Testis (tissue), 3 donors: ENCODE results near the gene FAIM2. TPM values are rescaled to one million over a fixed set of nuclear protein-coding genes. Genes with fewer than 3 reads are reported as not detected.

Experiments
- DNase-seq: peaks from one replicate; pipeline ENCODE4 v3.0.0-alpha.2; 2019
- H3K27ac ChIP-seq, 2 donors: fragments of 200-600 bp; sonication (generic); one replicate each; pipeline ENCODE4 v1.5.1; 2019
- H3K27me3 ChIP-seq: fragments of 200-600 bp; sonication (generic); one replicate; pipeline ENCODE4 v1.5.1; 2019
- H3K36me3 ChIP-seq: fragments of 200-600 bp; sonication (generic); one replicate; pipeline ENCODE4 v1.5.1; 2017; ENCODE audit warnings: low read depth; ENCODE audit errors: missing control alignments
- H3K4me1 ChIP-seq: fragments of 200-600 bp; sonication (generic); one replicate; pipeline ENCODE4 v1.5.1; 2019
- H3K4me3 ChIP-seq, 2 donors: fragments of 200-600 bp; sonication (generic); one replicate each; pipeline ENCODE4 v1.5.1; 2017 to 2019
- H3K9me3 ChIP-seq: fragments of 200-600 bp; sonication (generic); one replicate; pipeline ENCODE4 v1.5.1; 2017
- POLR2A ChIP-seq: fragments of 450-650 bp; IDR thresholded peaks from one replicate; pipeline ENCODE4 v1.6.1; 2017; ENCODE audit warnings: antibody characterized with exemption, mild to moderate bottlenecking, moderate library complexity
- WGBS, 2 donors: methylation state at CpG; one replicate each; pipeline ENCODE4 v1.1.5; 2018; 5-methylcytosine and 5-hydroxymethylcytosine counted together
- intact Hi-C: fragments of 100-400 bp; cut with DNase I; formaldehyde crosslinking; loops from one replicate; pipeline ENCODE4 v1.15.1; 2023; ENCODE audit warnings: low total_unique reads
- polyA plus RNA-seq: library from polyadenylated mRNA; stranded (reverse); fragments of 350-450 nt; fragmentation: Illumina TruSeq; extraction: RNeasy Lipid Tissue Mini Kit (QIAGEN cat#74804); gene quantifications from one replicate; pipeline ENCODE4 v1.2.3, GENCODE V29; 2014; ENCODE audit warnings: low read depth, low replicate concordance; ENCODE audit not compliant: insufficient read depth
- total RNA-seq, 2 donors: library from RNA; depleted of rRNA; stranded (reverse); fragments of >200 nt; gene quantifications; one replicate each; pipeline ENCODE4 v1.2.3, GENCODE V29; 2016
- TF ChIP-seq, protein P1 (sequence below), 3 experiments: fragments of 450-650 bp in 2 of 3; fragments of 200-600 bp in 1 of 3; sonication (generic) in 1 of 3; IDR thresholded peaks; one replicate each; pipeline ENCODE4 v1.5.1; 2016 to 2019; ENCODE audit warnings: antibody characterized with exemption in 3 of 3, mild to moderate bottlenecking in 2 of 3, moderate library complexity in 1 of 3

The FAIM2 gene
- total and polyA plus RNA-seq, 3 donors from 2014 or later: 14.6 to 67.5 (median 15.3) TPM

GRCh38 chr12:49903351-49903699 is 375 bp downstream of the FAIM2 start:
- no peak overlapping the region for H3K27ac ChIP-seq
- peak overlapping the region in 1 of 2 donors; percentile 59 for H3K4me3 ChIP-seq
- TF ChIP-seq, protein P1, sequence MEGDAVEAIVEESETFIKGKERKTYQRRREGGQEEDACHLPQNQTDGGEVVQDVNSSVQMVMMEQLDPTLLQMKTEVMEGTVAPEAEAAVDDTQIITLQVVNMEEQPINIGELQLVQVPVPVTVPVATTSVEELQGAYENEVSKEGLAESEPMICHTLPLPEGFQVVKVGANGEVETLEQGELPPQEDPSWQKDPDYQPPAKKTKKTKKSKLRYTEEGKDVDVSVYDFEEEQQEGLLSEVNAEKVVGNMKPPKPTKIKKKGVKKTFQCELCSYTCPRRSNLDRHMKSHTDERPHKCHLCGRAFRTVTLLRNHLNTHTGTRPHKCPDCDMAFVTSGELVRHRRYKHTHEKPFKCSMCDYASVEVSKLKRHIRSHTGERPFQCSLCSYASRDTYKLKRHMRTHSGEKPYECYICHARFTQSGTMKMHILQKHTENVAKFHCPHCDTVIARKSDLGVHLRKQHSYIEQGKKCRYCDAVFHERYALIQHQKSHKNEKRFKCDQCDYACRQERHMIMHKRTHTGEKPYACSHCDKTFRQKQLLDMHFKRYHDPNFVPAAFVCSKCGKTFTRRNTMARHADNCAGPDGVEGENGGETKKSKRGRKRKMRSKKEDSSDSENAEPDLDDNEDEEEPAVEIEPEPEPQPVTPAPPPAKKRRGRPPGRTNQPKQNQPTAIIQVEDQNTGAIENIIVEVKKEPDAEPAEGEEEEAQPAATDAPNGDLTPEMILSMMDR (IDR thresholded peaks at IDR 0.05): no peak
- TF ChIP-seq POLR2A: no peak
- WGBS, 2 donors: 20 to 34% methylated on average over 10 to 12 of the region's 12 CpGs
- DNase-seq: no peak
- H3K9me3 ChIP-seq: no peaks in the 10 kb centered on the region
- no peaks in the 10 kb centered on the region for H3K36me3 ChIP-seq
- intact Hi-C loops: no loop called here
- H3K4me1 ChIP-seq: peaks cover 6% of the 10 kb centered on the region
- H3K27me3 ChIP-seq: no peaks in the 10 kb centered on the region

- no peaks in the 10 kb centered on the region for H3K27me3 ChIP-seq
- 80 to 83% methylated on average over 14 to 16 of the region's 16 CpGs for WGBS, 2 donors
- H3K4me3 ChIP-seq: no peak overlapping the region
- no peak for TF ChIP-seq POLR2A
- TF ChIP-seq, protein P1 (IDR thresholded peaks at IDR 0.05): no peak
- DNase-seq: no peak
- peaks cover 6% of the 10 kb centered on the region for H3K4me1 ChIP-seq
- H3K9me3 ChIP-seq: no peaks in the 10 kb centered on the region
- intact Hi-C loops: no loop called here
- no peak overlapping the region for H3K27ac ChIP-seq
- no peaks in the 10 kb centered on the region for H3K36me3 ChIP-seq
Measured at GRCh38 chr12:49902399-49903350, 1.0 kb downstream of the FAIM2 start.

GRCh38 chr12:49901986-49902385 is 1.7 kb downstream of the FAIM2 start:
- TF ChIP-seq POLR2A: no peak
- TF ChIP-seq, protein P1 (IDR thresholded peaks at IDR 0.05): no peak
- H3K9me3 ChIP-seq: no peaks in the 10 kb centered on the region
- no peaks in the 10 kb centered on the region for H3K36me3 ChIP-seq
- H3K4me1 ChIP-seq: peaks cover 6% of the 10 kb centered on the region
- H3K27ac ChIP-seq: no peak overlapping the region
- DNase-seq: no peak
- no peak overlapping the region for H3K4me3 ChIP-seq
- 83 to 94% methylated on average over 5 of the region's 5 CpGs for WGBS, 2 donors
- H3K27me3 ChIP-seq: no peaks in the 10 kb centered on the region
- intact Hi-C loops: no loop called here

DNA sequence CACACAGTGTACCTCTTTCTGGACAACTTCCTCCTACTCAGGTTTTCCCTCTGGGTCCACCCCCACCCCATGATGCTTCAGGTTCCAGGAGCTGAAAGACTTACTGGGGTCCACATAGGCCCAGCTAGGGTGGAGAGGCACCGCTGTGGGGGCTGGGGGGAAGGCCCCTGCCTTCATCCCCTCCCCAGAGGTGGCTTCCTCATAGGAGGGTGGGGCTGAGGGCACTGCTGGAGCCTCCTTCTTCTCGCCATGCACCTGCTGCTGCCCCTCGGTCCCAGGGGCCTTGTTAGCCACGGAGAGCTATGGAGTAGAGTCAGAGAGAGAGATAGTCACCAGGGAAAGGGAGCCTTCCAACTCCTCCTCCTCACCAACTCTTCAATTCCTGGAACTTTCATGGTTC is 2.7 kb downstream of the FAIM2 start:
- Histone ChIP-seq H3K36me3 (no peaks in the 10 kb centered on the region), H3K27ac (no peak overlapping the region), H3K27me3 (no peaks in the 10 kb centered on the region), H3K4me3 (no peak overlapping the region), H3K4me1 (peaks cover 14% of the 10 kb centered on the region), H3K9me3 (no peaks in the 10 kb centered on the region)
- no peak for TF ChIP-seq POLR2A
- TF ChIP-seq, protein P1 (IDR thresholded peaks at IDR 0.05): no peak
- WGBS, 2 donors: 85 to 93% methylated on average over 3 to 4 of the region's 4 CpGs
- intact Hi-C loops: no loop called here
- no peak for DNase-seq
